ENCODE results near the gene SYNDIG1L.

- TF ChIP-seq CTCF (IDR thresholded peaks at IDR 0.05; ENCODE audit: low read depth, low read length) (no peak), MYC (IDR thresholded peaks at IDR 0.05; ENCODE audit: low read depth, low read length) (no peak)
Measured at GRCh38 chr14:74417611-74418010, 8.4 kb downstream of the SYNDIG1L start.

Measured in NB4 (cell line).